Measurements from ENCODE around the gene AP1G2.

AP1G2 gene

DNA sequence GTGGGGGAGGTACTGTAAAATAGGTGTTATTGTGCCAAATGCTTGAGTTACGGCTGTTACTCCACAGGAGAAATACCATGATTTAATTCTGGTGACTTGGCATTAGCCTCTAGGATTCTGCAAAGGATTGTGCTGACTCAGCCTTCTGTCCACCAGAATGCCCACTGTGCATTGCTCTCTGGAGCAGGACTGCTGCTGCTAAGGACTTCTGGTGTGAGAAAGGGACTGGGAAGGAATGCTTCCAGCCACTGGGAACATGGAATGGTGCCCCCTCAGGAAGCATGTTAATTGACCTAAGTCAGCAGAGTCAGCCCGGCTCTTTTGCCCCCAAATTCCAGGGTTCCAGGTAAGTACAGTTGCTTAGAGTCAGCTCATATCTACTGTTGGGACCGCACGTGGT lies 48.9 kb downstream of the AP1G2 start:
- no peak for DNase-seq (ENCODE audit: low read depth in 3 of 3)

- DNase-seq (ENCODE audit: low read depth in 3 of 3), result no peak
These were observed 49.8 kb downstream of the AP1G2 start for GRCh38 chr14:23517650-23518326.

GRCh38 chr14:23514644-23514957 lies 53.0 kb downstream of the AP1G2 start:
- DNase-seq (ENCODE audit: low read depth in 3 of 3), result no peak

GRCh38 chr14:23513818-23514643 lies 53.6 kb downstream of the AP1G2 start:
- DNase-seq (ENCODE audit: low read depth in 3 of 3), result no peak

- no peak for DNase-seq (ENCODE audit: low read depth in 3 of 3)
These were observed 54.4 kb downstream of the AP1G2 start for GRCh38 chr14:23513005-23513817.

- no peak for DNase-seq (ENCODE audit: low read depth in 3 of 3)
These were observed 55.4 kb downstream of the AP1G2 start for GRCh38 chr14:23512156-23512555.
